Stimulated activated CD4-positive, alpha-beta T cell treated with anti-CD3 and anti-CD28 coated beads, Interleukin-12 subunit alpha, Interleukin-12 subunit beta, amount 100 ng/mL, for 48 hours (primary cell): ENCODE data around the gene KCNMA1.
"Not testable (repeated sequence)": the region's sequence is repeated elsewhere in the genome, so short reads cannot be mapped to it uniquely, and the experiment has no call there.

Source experiments
- DNase-seq, 3 donors: peaks; one replicate each; pipeline ENCODE4 v3.0.0-alpha.2; 2020; ENCODE audit warnings: low read depth in 2 of 3, low spot score in 1 of 3

The KCNMA1 gene

DNA sequence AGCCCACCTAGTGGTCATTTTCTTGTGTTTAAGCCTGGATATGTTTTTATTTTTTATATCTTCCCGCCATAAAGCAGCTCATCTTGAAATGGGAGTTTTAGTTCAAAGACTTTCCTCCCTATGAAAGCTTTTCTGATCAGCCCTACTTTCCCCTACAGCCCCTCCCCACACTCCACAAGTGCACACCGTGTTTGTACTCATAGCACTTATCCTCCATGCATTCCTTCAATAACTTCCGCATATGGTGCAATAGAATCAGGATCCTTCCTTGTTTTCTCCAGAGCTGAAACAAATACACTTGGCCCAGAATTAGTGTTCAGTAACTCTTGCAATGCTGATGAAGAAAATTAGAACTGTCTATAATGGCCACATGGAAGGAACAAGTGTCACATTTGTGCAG, 235.9 kb downstream of the KCNMA1 start:
- no peak for DNase-seq

DNA sequence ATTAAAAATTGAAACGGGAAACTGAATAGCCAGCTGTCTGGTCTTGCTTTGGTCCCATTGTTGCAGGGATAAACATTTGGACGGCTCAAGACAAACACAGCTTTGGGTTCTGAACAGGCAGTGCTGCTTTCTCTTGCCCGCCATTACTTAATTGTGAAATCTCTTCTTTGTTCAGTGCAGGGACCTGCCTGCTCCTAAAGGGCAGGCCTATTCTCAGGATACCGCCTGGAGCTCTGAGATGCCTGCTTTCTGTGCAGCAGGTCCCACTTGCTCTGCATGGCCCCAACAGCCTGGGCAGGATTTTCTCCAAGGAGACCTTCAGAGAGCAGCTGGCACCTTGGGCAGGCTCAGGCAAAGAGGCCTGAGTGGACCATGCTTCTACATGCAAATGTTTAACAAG, 237.6 kb downstream of the KCNMA1 start:
- no peak for DNase-seq

DNA sequence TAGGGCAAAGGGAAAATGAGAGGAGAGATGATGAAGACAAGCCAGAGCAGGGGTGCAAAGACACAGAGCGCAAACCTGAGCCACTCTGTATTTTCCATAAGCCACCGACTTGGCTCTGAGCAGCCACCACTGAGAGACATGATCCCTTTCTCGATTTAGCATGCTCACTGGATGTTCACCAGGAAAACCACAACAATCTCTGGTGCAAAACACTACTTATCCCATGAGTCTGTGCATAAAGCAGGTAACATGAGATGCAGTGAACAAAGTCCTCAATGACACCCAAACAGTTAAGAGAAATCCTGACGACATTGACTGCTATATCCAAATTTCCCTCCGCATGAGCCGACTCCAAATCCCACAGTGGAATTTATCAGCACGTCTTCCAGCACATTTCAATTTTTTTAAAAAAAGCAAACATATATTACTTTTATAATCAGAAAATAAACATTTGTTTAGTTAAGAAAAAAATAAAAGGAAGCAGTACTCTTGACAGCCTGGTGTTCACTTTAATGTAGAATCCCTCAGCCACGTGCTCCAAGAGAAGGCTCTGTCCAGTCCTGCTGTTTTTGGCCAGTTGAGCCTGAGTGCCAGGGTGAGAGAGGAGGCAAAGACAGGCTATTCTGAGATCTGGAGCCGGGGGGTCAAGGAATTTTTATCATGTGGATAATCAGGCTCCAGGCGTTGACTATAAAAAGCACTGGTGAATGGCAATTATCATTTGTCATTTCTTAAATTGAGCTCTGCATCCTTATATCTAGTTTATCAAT, 238.4 kb downstream of the KCNMA1 start:
- DNase-seq, result no peak

DNA sequence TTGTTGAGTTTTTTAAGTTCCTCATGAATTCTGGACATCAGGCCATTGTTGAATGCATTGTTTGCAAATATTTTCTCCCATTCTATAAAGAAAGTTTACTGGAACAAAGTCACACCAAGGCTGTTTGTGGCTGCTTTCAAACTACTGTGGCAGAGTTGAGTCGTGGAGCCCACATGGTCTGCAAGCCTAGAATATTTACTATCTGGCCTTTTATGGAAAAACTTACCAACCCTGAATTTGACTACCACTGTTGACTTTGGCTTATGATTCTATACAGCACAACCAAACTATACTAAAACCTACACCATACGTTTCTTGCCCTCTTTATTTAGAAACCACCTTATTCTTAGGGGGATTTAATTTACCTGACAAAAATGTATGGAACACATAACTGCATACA, 239.1 kb downstream of the KCNMA1 start:
- DNase-seq, result no peak

DNA sequence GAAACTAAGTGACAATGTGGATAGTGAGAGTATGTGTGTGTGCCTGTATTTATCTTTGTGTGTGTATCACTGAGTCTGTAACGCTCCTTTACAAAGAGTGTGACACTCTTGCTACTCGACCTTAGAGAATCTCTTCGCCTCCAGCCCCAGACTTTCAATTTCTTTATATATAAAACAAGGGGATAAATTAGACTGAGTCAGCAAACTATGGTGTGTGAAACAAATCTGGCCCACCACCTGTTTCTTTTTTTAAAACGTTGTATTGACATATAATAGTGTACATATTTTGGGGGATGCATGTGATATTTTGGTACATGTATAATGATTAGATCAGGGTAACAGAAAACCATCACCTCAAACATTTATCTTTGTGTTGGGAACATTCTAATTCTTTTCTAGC, 240.5 kb downstream of the KCNMA1 start:
- DNase-seq, result no peak

DNA sequence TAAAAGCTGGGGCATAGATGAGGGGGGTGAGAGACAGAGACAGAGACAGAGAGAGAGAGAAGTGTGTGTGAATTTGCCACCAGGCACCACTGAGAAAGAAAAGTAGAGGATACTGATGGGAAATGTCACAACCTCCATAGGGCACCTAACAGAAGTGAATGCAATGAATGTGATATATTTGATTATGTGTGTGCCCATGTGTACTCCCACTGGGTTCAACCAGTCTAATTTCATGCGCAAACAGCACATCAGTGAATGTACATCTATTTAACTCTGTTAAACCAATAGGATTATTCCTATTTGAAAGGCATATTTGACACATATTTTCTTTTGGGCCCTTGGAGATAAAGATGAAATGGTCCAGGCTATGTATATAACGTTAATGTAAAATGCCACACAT, 241.3 kb downstream of the KCNMA1 start:
- no peak for DNase-seq

DNA sequence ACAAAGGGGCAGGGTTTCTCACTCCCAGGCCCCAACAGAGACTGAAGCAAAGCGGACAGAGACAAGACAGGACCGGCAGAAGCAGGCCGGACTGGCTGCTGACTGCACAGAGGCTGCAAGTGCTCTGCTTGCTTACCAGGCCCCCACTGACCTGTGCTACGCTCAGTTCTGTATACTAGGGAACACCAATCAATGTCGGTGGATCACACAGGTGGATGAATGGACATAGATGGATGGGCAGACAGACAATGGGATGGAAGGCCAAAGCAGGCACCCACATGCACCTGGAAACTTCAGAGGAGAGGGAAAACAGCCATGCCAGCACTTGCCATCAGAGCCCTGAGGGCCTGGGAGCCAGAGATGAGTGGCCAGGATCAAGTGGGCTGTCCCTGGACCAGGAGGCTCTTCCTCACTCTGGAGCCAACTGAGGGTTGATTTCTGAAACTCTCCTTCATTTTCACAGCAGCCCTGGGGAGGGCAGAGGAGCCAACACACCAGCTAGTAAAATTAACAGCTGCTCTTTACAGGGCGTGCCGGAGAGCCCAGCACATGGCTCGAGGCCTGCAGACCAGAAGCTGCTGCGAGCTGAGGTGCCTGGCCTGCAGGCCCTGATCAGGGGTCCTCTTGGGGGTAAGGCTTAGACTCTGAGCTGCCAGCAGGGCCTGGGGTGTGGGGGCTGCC, 243.6 kb downstream of the KCNMA1 start:
- DNase-seq, result no peak

DNA sequence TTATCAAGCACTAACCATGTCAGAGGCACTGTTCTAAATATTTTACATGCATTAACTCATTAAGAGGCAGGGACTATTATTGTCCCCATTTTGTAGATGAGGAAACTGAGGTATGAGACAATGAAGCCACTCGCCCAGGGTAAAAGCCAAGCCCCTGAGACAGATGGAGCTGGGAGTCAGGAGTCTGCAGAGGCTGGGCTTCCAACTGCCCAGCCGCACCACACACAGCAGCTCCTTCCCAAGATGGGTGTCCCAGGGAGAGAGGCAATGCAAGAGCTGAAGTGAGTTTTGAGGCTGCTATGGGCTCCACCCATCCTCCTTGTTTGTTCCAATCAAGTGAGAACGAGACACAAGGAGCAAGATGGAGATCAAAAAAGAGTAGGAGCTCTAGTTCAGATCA, 244.2 kb downstream of the KCNMA1 start:
- DNase-seq, result no peak

DNA sequence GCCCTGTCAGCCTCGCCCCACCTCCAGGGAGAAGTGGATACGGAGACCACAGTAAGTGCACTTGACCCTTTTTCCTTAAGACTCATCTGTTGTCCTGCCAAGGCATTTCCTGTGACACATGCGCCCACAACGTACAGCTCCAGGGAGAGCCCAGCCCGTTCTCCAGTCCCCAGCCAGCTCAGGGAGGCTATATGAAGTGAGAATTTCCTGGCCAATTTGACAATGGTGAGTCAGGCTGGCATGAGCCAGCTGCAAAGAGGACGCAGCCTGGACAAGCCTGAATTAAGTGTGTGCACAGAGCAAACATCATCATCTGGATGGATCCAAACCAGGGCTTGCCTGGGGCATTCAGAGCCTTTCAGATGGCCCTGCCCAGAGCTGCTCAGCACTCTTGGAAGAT, 244.8 kb downstream of the KCNMA1 start:
- no peak for DNase-seq

DNA sequence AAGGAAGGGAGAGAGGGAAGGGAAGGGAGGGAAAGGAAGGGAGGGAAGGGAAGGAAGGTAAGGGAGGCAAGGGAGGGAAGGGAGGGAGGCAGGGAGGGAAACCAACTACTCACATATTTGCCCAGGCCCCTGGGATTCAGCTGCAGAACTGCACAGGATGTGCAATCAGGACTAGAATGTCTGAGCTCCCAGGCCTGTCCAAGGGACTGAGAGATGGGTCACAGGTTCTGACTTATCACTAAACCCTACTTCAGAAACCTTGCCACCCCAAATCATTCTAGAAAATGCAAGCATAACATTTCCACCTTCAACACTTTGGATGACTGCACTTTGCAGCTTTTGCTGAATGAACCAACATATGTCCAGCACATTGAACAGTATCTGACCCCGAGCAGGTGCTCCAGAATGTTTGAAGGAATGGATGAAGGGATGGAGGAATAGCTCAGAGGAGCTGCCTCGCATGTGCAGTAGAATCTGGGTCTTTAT, 245.3 kb downstream of the KCNMA1 start:
- no peak for DNase-seq

DNA sequence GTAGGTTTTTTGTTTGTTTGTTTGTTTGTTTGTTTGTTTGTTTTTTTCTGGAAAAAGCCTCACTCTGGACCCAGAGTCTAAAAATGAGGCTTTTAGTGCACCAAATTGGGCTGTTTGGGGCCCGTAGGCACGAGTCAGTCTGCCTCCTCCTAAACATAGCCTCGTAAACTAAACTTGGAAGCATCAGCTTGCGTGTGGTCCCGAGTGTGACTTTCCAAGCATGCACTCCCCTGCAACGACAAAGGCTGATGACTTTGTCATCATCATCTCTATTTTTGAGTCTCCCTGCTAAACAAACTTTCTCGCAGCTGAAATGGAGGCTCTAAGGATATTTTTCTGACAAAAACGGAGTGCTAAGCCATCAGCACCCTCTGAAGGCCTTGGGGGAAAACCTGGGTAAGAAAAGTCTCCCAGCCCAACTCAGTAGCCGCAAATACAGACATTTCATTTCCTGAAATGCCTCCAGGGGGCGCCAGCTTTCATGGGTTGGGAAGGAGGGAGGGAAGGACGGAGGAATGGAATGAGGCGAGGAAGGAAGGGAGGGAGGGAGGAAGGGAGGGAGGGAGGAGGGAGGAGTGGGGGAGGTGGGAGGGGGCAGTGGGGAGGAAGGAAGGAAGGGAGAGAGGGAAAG, 245.9 kb downstream of the KCNMA1 start:
- DNase-seq, result peak in 2 of 3 donors; percentile 11 to 12

DNA sequence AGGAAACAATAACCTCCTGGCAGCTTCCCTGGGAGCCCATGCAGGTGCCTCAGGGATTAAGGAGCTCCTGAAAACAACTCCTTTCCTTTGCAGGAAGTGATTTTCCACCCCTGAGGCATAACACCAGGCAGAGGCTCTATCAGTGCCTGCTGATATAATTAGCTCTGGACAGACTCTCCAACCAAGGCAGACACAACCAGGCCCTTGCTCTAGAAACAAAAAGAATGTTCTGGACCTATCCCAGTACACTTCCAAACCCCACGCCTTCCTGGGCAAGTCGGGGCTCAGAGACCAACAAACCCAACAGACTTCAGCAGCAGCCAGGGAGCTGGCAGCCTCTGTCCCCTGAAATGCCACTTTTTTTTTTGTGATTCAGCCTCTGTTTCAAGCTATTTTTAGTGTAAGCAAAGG, 247.1 kb downstream of the KCNMA1 start:
- DNase-seq, result no peak

DNA sequence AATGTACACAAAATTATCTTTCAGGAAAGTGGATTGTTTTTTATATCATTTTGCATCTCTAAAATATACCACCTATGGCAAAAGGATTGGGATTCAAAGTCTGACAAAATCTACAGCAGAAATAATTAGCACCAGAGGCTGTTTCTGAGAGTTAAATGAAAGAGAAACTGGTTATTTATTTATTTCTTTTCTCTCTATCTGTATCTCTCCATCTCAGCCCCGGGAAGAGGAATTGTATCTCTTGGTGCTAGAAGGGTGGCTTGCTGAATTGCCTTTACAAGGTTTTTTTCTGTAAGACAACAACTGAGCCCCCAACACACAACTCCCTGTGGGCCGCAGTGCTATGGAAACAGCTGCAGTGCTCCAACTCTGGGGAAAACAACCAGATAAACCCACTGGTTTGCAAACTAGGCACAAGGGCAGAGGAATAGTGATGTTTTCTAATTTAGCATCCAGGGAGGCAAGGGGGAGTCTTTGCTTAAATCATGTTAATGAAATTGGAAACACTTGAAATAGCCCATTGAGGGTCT, 249.0 kb downstream of the KCNMA1 start:
- no peak for DNase-seq

DNA sequence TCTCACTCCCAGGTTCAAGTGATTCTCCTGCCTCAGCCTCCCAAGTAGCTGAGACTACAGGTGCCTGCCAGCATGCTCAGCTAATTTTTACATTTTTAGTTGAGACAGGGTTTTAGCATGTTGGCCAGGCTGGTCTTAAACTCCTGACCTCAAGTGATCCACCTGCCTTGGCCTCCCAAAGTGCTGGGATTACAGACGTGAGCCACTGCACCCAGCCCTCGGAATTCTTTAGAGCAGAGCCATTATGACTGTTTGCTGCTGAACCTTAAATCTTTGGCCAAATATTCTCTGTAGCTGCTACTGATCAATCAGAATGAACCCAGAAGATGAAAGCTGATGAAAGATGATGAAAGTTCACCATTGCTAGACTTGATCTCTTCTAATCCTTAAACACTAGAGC, 249.9 kb downstream of the KCNMA1 start:
- not testable (repeated sequence) for DNase-seq

DNA sequence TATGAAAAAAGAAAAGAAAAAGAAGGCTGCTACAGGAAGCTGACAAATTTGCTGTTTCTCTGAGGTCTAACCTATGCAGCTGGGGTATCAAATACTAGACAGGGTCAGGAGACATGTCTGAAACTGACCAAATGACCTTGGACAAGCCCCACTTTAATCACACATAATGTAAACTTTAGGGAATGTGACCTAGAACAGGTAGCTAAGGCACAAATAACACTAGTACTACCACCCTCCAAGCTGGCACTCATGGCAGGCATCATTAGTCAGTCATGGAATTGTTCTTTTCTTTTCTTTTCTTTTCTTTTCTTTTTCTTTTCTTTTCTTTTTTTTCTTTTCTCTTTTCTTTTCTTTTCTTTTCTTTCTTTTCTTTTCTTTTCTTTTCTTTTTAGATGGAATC, 250.4 kb downstream of the KCNMA1 start:
- no peak for DNase-seq

DNA sequence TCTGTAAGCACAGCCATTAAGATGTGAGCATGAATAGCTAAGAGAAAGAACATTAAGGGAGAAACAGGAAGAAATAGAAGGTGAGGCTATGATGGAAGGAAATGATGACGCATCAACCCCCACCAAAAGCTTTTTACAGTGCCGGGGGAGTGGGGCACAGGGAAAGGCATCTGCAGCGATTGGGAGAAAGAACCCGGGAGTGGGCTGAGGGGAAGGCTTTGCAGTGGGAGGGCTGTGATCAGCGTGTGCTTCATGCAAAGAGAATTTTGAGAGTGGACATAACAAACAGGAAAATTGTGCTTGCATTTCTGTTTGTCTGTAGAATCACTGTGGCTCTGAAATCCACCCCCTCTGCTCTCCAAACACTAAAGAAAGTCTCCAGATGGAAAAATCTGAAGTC, 250.8 kb downstream of the KCNMA1 start:
- DNase-seq, result no peak

DNA sequence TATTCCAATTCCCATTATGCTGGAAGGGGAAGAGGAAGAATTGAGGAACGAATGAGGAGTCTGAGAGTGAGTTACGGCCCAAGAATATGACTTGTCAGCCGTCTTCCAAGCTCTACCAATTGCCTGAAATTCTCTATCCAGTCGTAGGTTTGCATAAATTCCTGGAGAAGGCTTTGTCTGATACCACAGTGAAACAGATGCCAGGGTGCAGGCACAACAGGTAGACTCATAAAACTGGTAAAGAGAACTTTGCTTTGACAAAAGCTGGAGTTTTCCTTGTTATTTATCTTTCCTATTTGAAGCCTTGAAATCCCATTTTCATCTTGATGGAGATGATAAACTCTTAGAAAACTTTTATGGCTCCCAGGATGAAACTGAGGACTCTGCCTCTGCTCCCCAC, 251.2 kb downstream of the KCNMA1 start:
- no peak for DNase-seq

DNA sequence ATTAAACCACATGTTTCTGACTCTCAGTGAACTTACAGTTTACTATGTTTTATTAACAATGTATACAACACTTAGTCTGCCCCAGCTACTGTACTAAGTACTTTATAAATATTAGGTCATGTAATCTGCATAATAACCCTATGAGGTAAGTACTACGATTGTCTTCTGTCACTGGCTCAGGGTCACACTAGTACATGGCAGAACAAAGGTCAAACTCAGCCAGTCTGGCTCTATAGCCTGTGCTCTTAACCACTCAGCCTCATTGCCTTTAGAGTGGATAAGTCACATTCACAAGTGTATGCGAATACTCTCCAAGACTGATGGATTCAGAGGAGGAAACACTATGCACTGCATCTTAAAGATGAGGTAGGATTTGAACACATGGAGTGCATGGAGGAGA, 252.3 kb downstream of the KCNMA1 start:
- no peak for DNase-seq

DNA sequence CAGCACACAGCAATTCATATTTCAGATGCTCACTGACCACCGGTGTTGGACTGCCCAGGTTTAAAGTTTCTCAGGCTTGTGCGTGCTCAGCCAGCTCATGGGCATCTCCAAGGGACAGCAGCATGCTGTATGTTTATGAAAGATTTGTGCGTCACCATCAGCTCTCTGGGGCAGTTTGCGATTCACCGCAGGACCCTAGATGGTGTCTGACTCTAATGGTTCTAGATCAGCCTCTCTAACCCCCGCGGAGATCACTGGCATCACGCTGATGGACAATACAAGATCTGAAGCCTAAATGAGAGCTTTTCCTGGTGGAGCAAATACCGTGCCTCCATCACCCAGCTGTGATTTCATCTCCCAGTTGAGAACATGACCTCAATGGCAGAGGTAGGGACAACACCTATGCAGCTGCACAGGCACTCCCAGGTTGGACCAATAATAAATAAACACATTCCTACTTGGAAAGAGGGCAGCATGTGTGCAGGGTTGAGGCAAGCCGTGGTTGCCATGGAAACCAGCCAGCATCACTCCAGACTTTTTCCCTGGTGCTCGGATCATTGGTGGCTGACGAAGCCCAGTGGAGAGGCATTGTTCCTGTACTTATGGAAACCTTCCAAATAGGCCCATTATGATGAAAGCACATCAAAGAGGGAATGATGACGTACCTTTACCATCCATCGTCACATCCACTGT, 253.6 kb downstream of the KCNMA1 start:
- no peak for DNase-seq

DNA sequence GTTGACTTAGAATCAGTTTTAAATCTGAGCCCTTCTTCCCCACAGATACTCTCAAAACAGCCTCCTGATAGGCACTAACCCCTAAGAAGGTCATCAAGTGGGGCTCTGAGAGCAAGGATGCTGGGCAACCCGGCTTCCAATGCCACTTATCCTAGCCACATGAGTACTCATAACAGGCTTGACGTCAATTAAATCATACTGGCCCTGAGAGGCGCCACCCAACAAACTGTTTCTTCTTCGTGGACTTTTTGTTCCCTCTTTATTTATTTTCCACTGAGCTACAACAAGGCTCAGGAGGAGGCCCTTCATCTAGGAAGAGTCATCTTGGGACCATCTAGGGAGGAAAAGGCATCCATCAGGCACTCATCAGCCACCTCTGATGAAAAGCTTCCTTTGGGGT, 255.9 kb downstream of the KCNMA1 start:
- DNase-seq, result no peak

DNA sequence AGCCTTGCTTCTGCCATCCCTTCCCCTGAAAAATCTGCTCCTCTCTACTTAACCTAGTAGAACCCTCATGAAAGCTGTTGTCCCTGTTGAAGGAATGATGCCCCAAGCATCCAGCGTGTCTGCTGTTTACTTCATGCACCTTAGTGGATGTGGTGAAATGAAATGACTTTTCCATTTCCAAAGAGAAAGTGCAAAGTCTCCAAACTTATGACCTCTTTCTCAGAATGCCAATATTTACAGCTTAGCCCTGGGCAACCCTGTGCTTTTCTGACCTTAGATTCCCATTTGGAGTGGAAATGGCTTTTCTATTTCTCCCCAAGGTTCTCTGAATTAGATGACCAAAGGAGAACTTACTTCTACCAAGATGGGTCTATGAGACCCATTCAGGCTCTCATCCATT, 256.9 kb downstream of the KCNMA1 start:
- DNase-seq, result no peak
